ENCODE measurements around the gene EGR2. TPM values are rescaled to one million over a fixed set of nuclear protein-coding genes. Genes with fewer than 3 reads are reported as not detected.

Gene EGR2
- total and polyA plus RNA-seq, 2 experiments from 2014 or later, result 0.76 to 2.2 TPM

GRCh38 chr10:62858364-62858763 lies 42.2 kb upstream of the EGR2 start:
- WGBS, 2 experiments (ENCODE audit: low coverage in 1 of 2, low lambda C conversion rate in 2 of 2, missing lambda C conversion rate in 2 of 2), result 26% methylated on average over 6 of the region's 6 CpGs
- in situ Hi-C loops (cut with MboI), result no loop called here
- peak; percentile 74 for DNase-seq

DNA sequence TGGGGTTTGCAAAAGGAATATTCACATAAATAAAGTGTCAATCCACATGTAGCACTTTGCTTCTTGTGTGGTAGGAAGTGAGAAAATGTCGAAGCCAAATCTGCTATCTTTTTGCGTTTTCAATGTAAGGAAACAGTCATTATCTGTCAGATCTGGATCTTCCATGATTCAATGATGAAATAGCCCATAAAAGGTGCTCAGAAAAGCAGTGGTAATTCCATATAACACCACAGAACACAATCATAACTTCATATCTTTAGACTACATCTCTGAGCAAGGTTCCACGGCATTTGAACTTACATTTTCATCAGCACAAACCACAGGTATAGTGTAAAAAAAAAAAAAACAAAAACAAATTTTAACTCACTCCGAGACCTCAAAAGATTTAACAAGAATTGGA lies 39.9 kb upstream of the EGR2 start:
- no peak for DNase-seq
- Histone ChIP-seq H2AFZ (no peak overlapping the region), H3K79me2 (ENCODE audit: insufficient read depth) (no peaks in the 10 kb centered on the region), H3K27me3 (replicated peaks; ENCODE audit: insufficient read depth) (no peaks in the 10 kb centered on the region), H3F3A (ENCODE audit: insufficient read depth) (no peaks in the 10 kb centered on the region), H3K4me2 (ENCODE audit: unreplicated experiment) (no peak overlapping the region), H3K27ac (no peak overlapping the region), H3K36me3 (ENCODE audit: low read depth) (no peaks in the 10 kb centered on the region), H4K20me1 (ENCODE audit: insufficient read depth) (no peaks in the 10 kb centered on the region), H3K9ac (no peak overlapping the region), H3K4me1 (ENCODE audit: insufficient read depth) (peaks cover 5% of the 10 kb centered on the region; the same call in 1 of the 2 replicates), H3K4me3 (no peak overlapping the region), H3K9me2 (ENCODE audit: insufficient read depth) (no peaks in the 10 kb centered on the region), H3K9me3 (ENCODE audit: low read depth) (no peaks in the 10 kb centered on the region)
- 63 to 69% methylated on average over 4 of the region's 4 CpGs for WGBS, 2 experiments (ENCODE audit: low coverage in 1 of 2, low lambda C conversion rate in 2 of 2, missing lambda C conversion rate in 2 of 2)
- TF ChIP-seq EZH2phosphoT487 (IDR thresholded peaks at IDR 0.05; ENCODE audit: insufficient read depth, low read depth) (no peak), EZH2 (IDR thresholded peaks at IDR 0.05; ENCODE audit: insufficient read depth, poor library complexity, severe bottlenecking) (no peak)
- in situ Hi-C loops (cut with MboI), result no loop called here

More at GRCh38 chr10:62858364-62858763, 42.2 kb upstream of the EGR2 start:
- H3K4me3 ChIP-seq, result no peak overlapping the region
- H3K27me3 ChIP-seq (replicated peaks; ENCODE audit: insufficient read depth), result no peaks in the 10 kb centered on the region
- no peaks in the 10 kb centered on the region for H3K9me3 ChIP-seq (ENCODE audit: low read depth)
- no peak overlapping the region for H3K27ac ChIP-seq
- H3K9me2 ChIP-seq (ENCODE audit: insufficient read depth), result no peaks in the 10 kb centered on the region
- H3K79me2 ChIP-seq (ENCODE audit: insufficient read depth), result no peaks in the 10 kb centered on the region
- H3K4me1 ChIP-seq (ENCODE audit: insufficient read depth), result peaks cover 11% of the 10 kb centered on the region; the same call in 1 of the 2 replicates
- no peaks in the 10 kb centered on the region for H3K36me3 ChIP-seq (ENCODE audit: low read depth)
- H2AFZ ChIP-seq, result peak overlapping the region; percentile 37; the same call in 1 of the 2 replicates
- no peaks in the 10 kb centered on the region for H3F3A ChIP-seq (ENCODE audit: insufficient read depth)
- H3K4me2 ChIP-seq (ENCODE audit: unreplicated experiment), result no peak overlapping the region
- H3K9ac ChIP-seq, result no peak overlapping the region
- no peaks in the 10 kb centered on the region for H4K20me1 ChIP-seq (ENCODE audit: insufficient read depth)
- TF ChIP-seq EZH2 (IDR thresholded peaks at IDR 0.05; ENCODE audit: insufficient read depth, poor library complexity, severe bottlenecking) (no peak), EZH2phosphoT487 (IDR thresholded peaks at IDR 0.05; ENCODE audit: insufficient read depth, low read depth) (no peak)

GRCh38 chr10:62853710-62854109 lies 37.5 kb upstream of the EGR2 start:
- H3K9me3 ChIP-seq (ENCODE audit: low read depth), result no peaks in the 10 kb centered on the region
- WGBS, 2 experiments (ENCODE audit: low coverage in 1 of 2, low lambda C conversion rate in 2 of 2, missing lambda C conversion rate in 2 of 2), result 69 to 72% methylated on average over 5 of the region's 5 CpGs
- no peaks in the 10 kb centered on the region for H3F3A ChIP-seq (ENCODE audit: insufficient read depth)
- no peak overlapping the region for H3K27ac ChIP-seq
- H3K9ac ChIP-seq, result no peak overlapping the region
- no peak for DNase-seq
- no peaks in the 10 kb centered on the region for H3K27me3 ChIP-seq (replicated peaks; ENCODE audit: insufficient read depth)
- no peak overlapping the region for H2AFZ ChIP-seq
- H3K4me2 ChIP-seq (ENCODE audit: unreplicated experiment), result no peak overlapping the region
- H3K4me1 ChIP-seq (ENCODE audit: insufficient read depth), result 0 out of 2 replicates have a peak, but pooled peaks cover 4% of the 10 kb centered on the region
- no peaks in the 10 kb centered on the region for H3K36me3 ChIP-seq (ENCODE audit: low read depth)
- no peaks in the 10 kb centered on the region for H3K9me2 ChIP-seq (ENCODE audit: insufficient read depth)
- H3K79me2 ChIP-seq (ENCODE audit: insufficient read depth), result no peaks in the 10 kb centered on the region
- in situ Hi-C loops (cut with MboI), result no loop called here
- no peaks in the 10 kb centered on the region for H4K20me1 ChIP-seq (ENCODE audit: insufficient read depth)
- no peak overlapping the region for H3K4me3 ChIP-seq
- TF ChIP-seq EZH2 (IDR thresholded peaks at IDR 0.05; ENCODE audit: insufficient read depth, poor library complexity, severe bottlenecking), result no peak
- TF ChIP-seq EZH2phosphoT487 (IDR thresholded peaks at IDR 0.05; ENCODE audit: insufficient read depth, low read depth), result no peak

DNA sequence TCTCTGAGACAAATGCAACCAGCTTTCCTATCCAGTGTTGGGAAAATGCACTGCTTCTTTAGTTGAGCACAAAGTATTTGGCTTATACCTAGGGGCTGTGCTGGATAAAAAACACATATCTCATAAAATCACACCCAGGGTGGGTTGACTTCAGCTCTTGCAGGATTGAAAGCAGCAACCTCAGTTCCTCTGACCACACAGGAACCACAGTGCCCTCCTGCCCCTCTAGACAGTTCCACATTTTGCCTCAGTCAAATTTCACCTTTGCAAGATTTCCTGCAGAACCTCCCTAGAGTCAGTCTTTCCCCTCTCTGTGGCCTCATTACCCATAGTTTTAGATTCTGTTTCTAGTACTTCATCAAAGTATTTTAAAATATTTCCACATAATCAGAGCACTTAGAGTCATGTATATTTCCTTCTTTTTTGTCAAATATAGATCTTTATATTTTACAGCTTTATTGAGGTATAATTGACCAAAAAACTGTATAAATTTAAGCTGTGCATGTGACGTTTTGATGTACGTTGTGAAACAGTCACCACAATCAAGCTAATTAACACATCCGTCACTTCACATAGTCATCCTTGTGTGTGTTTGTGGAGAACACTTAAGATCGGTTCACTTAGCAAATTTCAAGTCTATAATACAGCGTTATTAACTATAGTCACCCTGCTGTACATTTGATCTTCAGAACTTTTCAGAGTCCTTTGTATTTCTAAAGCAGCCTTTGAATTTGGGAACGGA lies 37.0 kb upstream of the EGR2 start:
- in situ Hi-C loops (cut with MboI), result no loop called here
- no peak for DNase-seq
- no peak for TF ChIP-seq EZH2phosphoT487 (IDR thresholded peaks at IDR 0.05; ENCODE audit: insufficient read depth, low read depth)
- no peak for TF ChIP-seq EZH2 (IDR thresholded peaks at IDR 0.05; ENCODE audit: insufficient read depth, poor library complexity, severe bottlenecking)
- H3K9me3 ChIP-seq (ENCODE audit: low read depth), result no peaks in the 10 kb centered on the region
- H3K9me2 ChIP-seq (ENCODE audit: insufficient read depth), result no peaks in the 10 kb centered on the region
- H3K4me2 ChIP-seq (ENCODE audit: unreplicated experiment), result no peak overlapping the region
- H3K36me3 ChIP-seq (ENCODE audit: low read depth), result no peaks in the 10 kb centered on the region
- H3K4me1 ChIP-seq (ENCODE audit: insufficient read depth), result 0 out of 2 replicates have a peak, but pooled peaks cover 2% of the 10 kb centered on the region
- no peaks in the 10 kb centered on the region for H3K79me2 ChIP-seq (ENCODE audit: insufficient read depth)
- no peaks in the 10 kb centered on the region for H4K20me1 ChIP-seq (ENCODE audit: insufficient read depth)
- WGBS, 2 experiments (ENCODE audit: low coverage in 1 of 2, low lambda C conversion rate in 2 of 2, missing lambda C conversion rate in 2 of 2), result 56 to 61% methylated on average over 6 of the region's 6 CpGs
- H3K27ac ChIP-seq, result no peak overlapping the region
- H3K4me3 ChIP-seq, result no peak overlapping the region
- H3K9ac ChIP-seq, result no peak overlapping the region
- H3K27me3 ChIP-seq (replicated peaks; ENCODE audit: insufficient read depth), result no peaks in the 10 kb centered on the region
- H2AFZ ChIP-seq, result no peak overlapping the region
- no peaks in the 10 kb centered on the region for H3F3A ChIP-seq (ENCODE audit: insufficient read depth)
